ENCODE results near the gene TMEM53.
"Not testable (repeated sequence)": the region's sequence is repeated elsewhere in the genome, so short reads cannot be mapped to it uniquely, and the experiment has no call there.

TMEM53 gene

GRCh38 chr1:44670751-44671640 lies 3.3 kb downstream of the TMEM53 start:
- H3K9me3 Mint-ChIP-seq: no peaks in the 10 kb centered on the region
- no peaks in the 10 kb centered on the region for H3K36me3 Mint-ChIP-seq (ENCODE audit: low read depth)
- H3K4me1 Mint-ChIP-seq (ENCODE audit: low read depth): peaks cover 30% of the 10 kb centered on the region
- H3K27ac Mint-ChIP-seq: no peak overlapping the region
- H3K4me3 Mint-ChIP-seq: no peak overlapping the region
- no peak for DNase-seq
- no peaks in the 10 kb centered on the region for H3K27me3 Mint-ChIP-seq

GRCh38 chr1:44666719-44667118 lies 7.6 kb downstream of the TMEM53 start:
- H3K27ac Mint-ChIP-seq; H3K36me3 Mint-ChIP-seq (ENCODE audit: low read depth); H3K4me3 Mint-ChIP-seq; DNase-seq; H3K9me3 Mint-ChIP-seq; H3K27me3 Mint-ChIP-seq: not testable (repeated sequence)
- peaks cover 16% of the 10 kb centered on the region for H3K4me1 Mint-ChIP-seq (ENCODE audit: low read depth)

DNA sequence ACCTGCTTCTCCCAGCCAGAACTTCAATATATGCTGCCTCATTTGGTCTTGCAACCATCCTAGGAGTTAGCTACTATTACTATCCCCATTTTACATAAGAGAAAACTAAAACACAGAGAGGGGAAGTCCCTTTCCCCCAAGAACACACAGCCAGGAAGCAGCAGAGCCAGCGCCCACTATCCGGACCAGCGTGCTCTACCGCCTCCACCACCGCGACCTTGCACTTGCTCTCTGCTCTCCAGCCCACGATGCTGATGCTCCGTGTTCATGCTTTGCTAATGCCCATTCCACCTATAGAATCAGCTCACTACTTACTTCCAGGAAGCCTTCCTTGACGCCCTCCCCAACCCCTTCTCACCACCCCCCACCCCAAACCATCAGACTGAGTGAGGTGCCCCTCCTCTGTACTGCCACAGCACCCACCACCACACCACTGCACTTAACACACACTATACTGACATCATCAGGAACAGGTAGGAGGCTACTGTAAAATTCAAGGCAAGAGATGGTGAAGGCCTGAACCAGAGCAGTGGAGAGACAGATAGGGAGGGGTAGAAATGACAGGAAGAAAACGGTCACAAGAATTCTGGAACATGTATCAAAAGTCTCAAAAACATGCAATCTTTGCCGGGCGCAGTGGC lies 9.4 kb downstream of the TMEM53 start:
- Mint-ChIP-seq H3K4me1 (ENCODE audit: low read depth) (peaks cover 16% of the 10 kb centered on the region), H3K27ac (peak overlapping the region; percentile 30), H3K27me3 (no peaks in the 10 kb centered on the region), H3K9me3 (no peaks in the 10 kb centered on the region), H3K36me3 (ENCODE audit: low read depth) (no peaks in the 10 kb centered on the region), H3K4me3 (peak overlapping the region; percentile 1)
- peak; percentile 53 for DNase-seq

- no peak overlapping the region for H3K4me3 Mint-ChIP-seq
- no peak for DNase-seq
- H3K27ac Mint-ChIP-seq: no peak overlapping the region
- H3K9me3 Mint-ChIP-seq: no peaks in the 10 kb centered on the region
- peaks cover 16% of the 10 kb centered on the region for H3K4me1 Mint-ChIP-seq (ENCODE audit: low read depth)
- H3K27me3 Mint-ChIP-seq: no peaks in the 10 kb centered on the region
- no peaks in the 10 kb centered on the region for H3K36me3 Mint-ChIP-seq (ENCODE audit: low read depth)
Observed at GRCh38 chr1:44663417-44663816, 10.9 kb downstream of the TMEM53 start.

DNA sequence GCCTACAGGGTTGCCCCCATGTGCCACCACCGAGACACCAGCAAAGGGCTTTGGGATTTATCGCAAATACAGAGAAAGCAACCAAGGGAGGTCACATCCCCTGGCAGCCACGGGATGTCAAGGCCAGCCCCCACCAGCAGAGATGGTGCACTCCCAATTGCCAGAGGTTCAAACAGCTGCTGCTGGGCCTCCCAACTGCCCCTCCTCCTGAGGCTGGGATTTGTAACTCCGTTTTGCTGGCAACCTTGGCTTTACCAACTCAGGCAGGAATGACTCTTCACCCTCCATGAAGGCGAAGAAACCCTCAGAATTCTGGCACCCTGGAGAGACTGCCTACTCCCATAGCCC lies 11.6 kb downstream of the TMEM53 start:
- no peak overlapping the region for H3K4me3 Mint-ChIP-seq
- H3K27ac Mint-ChIP-seq: no peak overlapping the region
- H3K9me3 Mint-ChIP-seq: no peaks in the 10 kb centered on the region
- H3K4me1 Mint-ChIP-seq (ENCODE audit: low read depth): peaks cover 16% of the 10 kb centered on the region
- DNase-seq: no peak
- H3K36me3 Mint-ChIP-seq (ENCODE audit: low read depth): no peaks in the 10 kb centered on the region
- H3K27me3 Mint-ChIP-seq: no peaks in the 10 kb centered on the region

DNA sequence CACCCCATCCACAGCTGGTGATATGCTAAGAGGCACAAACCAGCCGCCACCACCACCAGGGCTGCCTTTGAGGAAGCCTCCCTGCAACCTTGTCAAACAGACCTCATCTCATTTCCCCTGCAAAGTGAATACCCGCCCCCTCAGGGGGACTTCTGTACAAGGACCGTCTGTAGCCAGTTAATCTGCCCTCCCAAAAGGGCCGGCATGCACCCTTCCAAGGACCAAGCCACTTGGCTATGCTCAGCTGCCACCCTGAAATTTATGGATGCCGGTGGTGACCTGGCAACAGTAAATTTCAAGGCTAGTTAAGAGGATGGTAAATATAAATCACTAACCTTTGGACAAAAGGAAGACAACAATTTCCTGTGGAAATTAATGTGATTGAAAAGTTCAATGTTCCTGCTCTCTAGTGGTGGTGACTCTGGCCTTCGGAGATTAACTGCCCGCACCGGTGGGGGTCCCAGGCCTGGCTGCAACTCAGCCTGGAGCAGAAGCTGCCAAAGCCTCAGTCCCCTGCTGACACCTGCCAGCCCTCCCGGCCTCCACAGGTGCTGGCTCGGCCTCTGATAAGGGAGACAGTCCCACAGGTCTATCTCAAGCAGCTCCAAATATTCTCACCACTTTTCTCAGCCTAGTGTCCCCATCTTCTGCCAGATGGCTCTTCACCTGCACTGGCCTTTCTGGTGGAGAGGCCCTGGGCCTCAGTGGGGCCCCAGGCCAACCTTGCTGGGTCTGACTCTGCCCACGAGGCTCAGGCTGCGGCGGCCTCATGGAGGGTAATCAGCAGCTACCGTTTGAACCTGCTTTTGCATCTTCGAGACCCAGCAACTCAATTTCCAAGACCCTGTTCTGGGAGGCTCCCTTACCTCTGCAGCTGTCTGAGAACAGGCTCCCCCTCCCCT lies 12.2 kb downstream of the TMEM53 start:
- Mint-ChIP-seq H3K27me3 (no peaks in the 10 kb centered on the region), H3K36me3 (ENCODE audit: low read depth) (no peaks in the 10 kb centered on the region), H3K4me3 (no peak overlapping the region), H3K9me3 (no peaks in the 10 kb centered on the region), H3K27ac (no peak overlapping the region), H3K4me1 (ENCODE audit: low read depth) (peaks cover 16% of the 10 kb centered on the region)
- no peak for DNase-seq

- Mint-ChIP-seq H3K4me1 (ENCODE audit: low read depth) (peaks cover 15% of the 10 kb centered on the region), H3K9me3 (no peaks in the 10 kb centered on the region), H3K27me3 (no peaks in the 10 kb centered on the region), H3K27ac (no peak overlapping the region), H3K36me3 (ENCODE audit: low read depth) (no peaks in the 10 kb centered on the region), H3K4me3 (no peak overlapping the region)
- no peak for DNase-seq
Observed at GRCh38 chr1:44660176-44660575, 14.1 kb downstream of the TMEM53 start.

- DNase-seq: no peak
- Mint-ChIP-seq H3K27ac (no peak overlapping the region), H3K36me3 (ENCODE audit: low read depth) (peaks cover 3% of the 10 kb centered on the region), H3K27me3 (no peaks in the 10 kb centered on the region), H3K9me3 (no peaks in the 10 kb centered on the region), H3K4me3 (no peak overlapping the region), H3K4me1 (ENCODE audit: low read depth) (peaks cover 9% of the 10 kb centered on the region)
Observed at GRCh38 chr1:44659566-44659965, 14.7 kb downstream of the TMEM53 start.

DNA sequence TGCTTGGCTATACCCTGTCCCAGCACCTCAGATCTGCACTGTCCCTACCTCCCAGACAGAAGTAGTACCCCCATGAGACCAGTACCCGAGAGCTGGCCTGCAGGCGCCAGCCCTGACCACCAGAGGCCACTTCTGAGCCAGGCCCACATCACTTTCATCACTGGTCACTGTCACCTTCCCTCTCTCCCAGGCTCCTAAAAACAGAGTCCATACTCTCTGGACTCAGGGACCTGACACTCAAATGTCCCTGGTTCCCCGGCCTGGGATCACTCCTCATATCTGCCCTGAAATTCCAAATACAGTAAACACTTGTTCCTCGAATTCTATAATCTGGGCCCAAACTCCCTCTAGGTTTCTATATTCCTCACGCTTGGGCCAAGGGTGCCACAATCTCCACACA lies 18.7 kb downstream of the TMEM53 start:
- Mint-ChIP-seq H3K4me3 (no peak overlapping the region), H3K9me3 (no peaks in the 10 kb centered on the region), H3K27ac (no peak overlapping the region), H3K4me1 (ENCODE audit: low read depth) (no peaks in the 10 kb centered on the region), H3K27me3 (no peaks in the 10 kb centered on the region), H3K36me3 (ENCODE audit: low read depth) (peaks cover 30% of the 10 kb centered on the region)
- DNase-seq: no peak

GRCh38 chr1:44654621-44655187 lies 19.6 kb downstream of the TMEM53 start:
- Mint-ChIP-seq H3K9me3 (no peaks in the 10 kb centered on the region), H3K4me3 (no peak overlapping the region), H3K27ac (no peak overlapping the region), H3K36me3 (ENCODE audit: low read depth) (peaks cover 39% of the 10 kb centered on the region), H3K4me1 (ENCODE audit: low read depth) (no peaks in the 10 kb centered on the region), H3K27me3 (no peaks in the 10 kb centered on the region)
- no peak for DNase-seq

- Mint-ChIP-seq H3K36me3 (ENCODE audit: low read depth) (peaks cover 52% of the 10 kb centered on the region), H3K4me1 (ENCODE audit: low read depth) (no peaks in the 10 kb centered on the region), H3K9me3 (no peaks in the 10 kb centered on the region), H3K4me3 (no peak overlapping the region), H3K27me3 (no peaks in the 10 kb centered on the region), H3K27ac (no peak overlapping the region)
- DNase-seq: no peak
Observed at GRCh38 chr1:44653107-44653964, 20.9 kb downstream of the TMEM53 start.

DNA sequence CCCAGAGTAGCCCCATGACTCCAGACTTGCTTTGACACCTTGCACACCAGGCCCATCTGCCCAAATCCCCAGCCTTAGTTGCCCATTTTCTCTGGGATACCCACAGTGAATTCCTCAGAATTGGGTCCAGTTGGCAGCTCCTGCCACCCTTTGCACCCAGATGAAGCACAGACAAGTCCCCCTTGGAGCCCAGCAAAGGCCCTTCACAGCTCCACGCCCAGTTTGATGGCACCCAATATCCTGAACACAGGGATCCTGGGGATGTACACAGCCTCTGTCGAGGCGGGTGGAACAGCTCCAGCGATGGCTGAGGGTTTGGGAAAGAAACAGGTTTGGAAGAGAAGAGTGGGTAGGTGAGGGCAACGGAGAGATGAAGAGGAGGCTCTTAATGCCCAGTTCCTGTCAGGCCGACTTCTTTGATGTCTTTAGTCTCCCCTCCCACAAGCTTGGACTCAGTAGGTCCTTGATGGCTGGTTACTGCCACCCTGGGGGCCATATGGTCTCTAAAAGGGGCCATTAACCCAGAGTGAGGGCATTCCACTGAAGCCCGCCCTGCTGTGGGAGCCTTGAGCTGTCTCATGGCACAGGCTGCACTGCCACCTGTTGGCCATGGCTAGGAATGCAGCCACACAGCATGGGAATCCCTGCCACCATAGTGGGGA lies 21.7 kb downstream of the TMEM53 start:
- H3K4me1 Mint-ChIP-seq (ENCODE audit: low read depth): no peaks in the 10 kb centered on the region
- peaks cover 60% of the 10 kb centered on the region for H3K36me3 Mint-ChIP-seq (ENCODE audit: low read depth)
- peak; percentile 86 for DNase-seq
- no peaks in the 10 kb centered on the region for H3K27me3 Mint-ChIP-seq
- no peak overlapping the region for H3K4me3 Mint-ChIP-seq
- H3K9me3 Mint-ChIP-seq: no peaks in the 10 kb centered on the region
- H3K27ac Mint-ChIP-seq: peak overlapping the region; percentile 56

GRCh38 chr1:44651069-44651468 lies 23.2 kb downstream of the TMEM53 start:
- Mint-ChIP-seq H3K27ac (no peak overlapping the region), H3K4me1 (ENCODE audit: low read depth) (no peaks in the 10 kb centered on the region), H3K4me3 (no peak overlapping the region), H3K9me3 (no peaks in the 10 kb centered on the region), H3K36me3 (ENCODE audit: low read depth) (peaks cover 75% of the 10 kb centered on the region), H3K27me3 (no peaks in the 10 kb centered on the region)
- DNase-seq: no peak
